Measurements from ENCODE around the gene EPHB2. TPM values are rescaled to one million over a fixed set of nuclear protein-coding genes. Genes with fewer than 3 reads are reported as not detected.

EPHB2 gene
- total RNA-seq, 6 experiments from 2014 or later, result 0.24 to 1.8 (median 0.62) TPM

- intact Hi-C loops (cut with DNase I), result no loop called here
- 89% methylated on average over 5 of the region's 13 CpGs for WGBS (ENCODE audit: insufficient coverage, low coverage, low lambda C conversion rate, missing lambda C conversion rate)
- no peak for TF ChIP-seq POLR2A (IDR thresholded peaks at IDR 0.05)
- TF ChIP-seq CTCF (IDR thresholded peaks at IDR 0.05), result no peak
- no peaks in the 10 kb centered on the region for H3K4me1 ChIP-seq
- H3K27ac ChIP-seq, result no peak overlapping the region
- H3K27me3 ChIP-seq, result no peaks in the 10 kb centered on the region
- H3K4me3 ChIP-seq, result no peak overlapping the region
- H3K9me3 ChIP-seq, result no peaks in the 10 kb centered on the region
- DNase-seq (no peak), ATAC-seq (no peak)
- no peaks in the 10 kb centered on the region for H3K36me3 ChIP-seq
Measured at GRCh38 chr1:22677931-22678896, 32.4 kb upstream of the EPHB2 start.

- no peak overlapping the region for H3K4me3 ChIP-seq
- no peak overlapping the region for H3K27ac ChIP-seq
- WGBS (ENCODE audit: insufficient coverage, low coverage, low lambda C conversion rate, missing lambda C conversion rate), result 46% methylated on average over 4 of the region's 9 CpGs
- TF ChIP-seq CTCF (IDR thresholded peaks at IDR 0.05), result no peak
- no peak for TF ChIP-seq POLR2A (IDR thresholded peaks at IDR 0.05)
- H3K27me3 ChIP-seq, result no peaks in the 10 kb centered on the region
- ATAC-seq (no peak), DNase-seq (no peak)
- no peaks in the 10 kb centered on the region for H3K9me3 ChIP-seq
- intact Hi-C loops (cut with DNase I), result loop anchor here in 1 of 2 donors (10.0 kb wide), 1 partner anchor 204 kb away; no protein-coding TSS in a partner anchor
- no peaks in the 10 kb centered on the region for H3K36me3 ChIP-seq
- no peaks in the 10 kb centered on the region for H3K4me1 ChIP-seq
Measured at GRCh38 chr1:22680726-22681125, 29.9 kb upstream of the EPHB2 start.

GRCh38 chr1:22681556-22682276 is 28.9 kb upstream of the EPHB2 start:
- no peak for DNase-seq
- Histone ChIP-seq H3K4me1 (no peaks in the 10 kb centered on the region), H3K27me3 (no peaks in the 10 kb centered on the region), H3K9me3 (no peaks in the 10 kb centered on the region), H3K27ac (no peak overlapping the region), H3K36me3 (no peaks in the 10 kb centered on the region), H3K4me3 (no peak overlapping the region)
- TF ChIP-seq CTCF (IDR thresholded peaks at IDR 0.05), result no peak
- TF ChIP-seq POLR2A (IDR thresholded peaks at IDR 0.05), result no peak
- WGBS (ENCODE audit: insufficient coverage, low coverage, low lambda C conversion rate, missing lambda C conversion rate), result 63% methylated on average over 7 of the region's 15 CpGs
- intact Hi-C loops (cut with DNase I), result loop anchor here in 1 of 2 donors (10.0 kb wide), 1 partner anchor 203 kb away; no protein-coding TSS in a partner anchor
- ATAC-seq, result no peak

GRCh38 chr1:22683547-22683946 is 27.1 kb upstream of the EPHB2 start:
- intact Hi-C loops (cut with DNase I), result loop anchor here in 1 of 2 donors (10.0 kb wide), 1 partner anchor 201 kb away; no protein-coding TSS in a partner anchor
- Histone ChIP-seq H3K27me3 (no peaks in the 10 kb centered on the region), H3K4me1 (no peaks in the 10 kb centered on the region), H3K9me3 (no peaks in the 10 kb centered on the region), H3K4me3 (no peak overlapping the region), H3K27ac (no peak overlapping the region), H3K36me3 (no peaks in the 10 kb centered on the region)
- no peak for ATAC-seq
- DNase-seq, result no peak
- TF ChIP-seq CTCF (IDR thresholded peaks at IDR 0.05), result no peak
- TF ChIP-seq POLR2A (IDR thresholded peaks at IDR 0.05), result no peak
- 73% methylated on average over 1 of the region's 1 CpG for WGBS (ENCODE audit: insufficient coverage, low coverage, low lambda C conversion rate, missing lambda C conversion rate)
